Endodermal cell (in vitro differentiated cells): ENCODE measurements around the gene SEC22A. TPM values are rescaled to one million over a fixed set of nuclear protein-coding genes. Genes with fewer than 3 reads are reported as not detected.

Experiments
- DNase-seq: peaks from one replicate; pipeline ENCODE4 v3.0.0-alpha.2; 2017
- H3K27ac ChIP-seq: 2 replicates; pipeline ENCODE4 v1.5.1; 2013; ENCODE audit warnings: mild to moderate bottlenecking, low read depth, low read length, moderate library complexity
- H3K27me3 ChIP-seq: 2 replicates; pipeline ENCODE4 v1.6.1; 2013; ENCODE audit warnings: mild to moderate bottlenecking, low read length, moderate library complexity; ENCODE audit not compliant: insufficient read depth, control insufficient read depth, poor library complexity, severe bottlenecking
- H3K36me3 ChIP-seq: 2 replicates; pipeline ENCODE4 v1.7.0; 2013; ENCODE audit warnings: mild to moderate bottlenecking, low read length, moderate library complexity; ENCODE audit not compliant: control insufficient read depth, insufficient read depth
- H3K4me1 ChIP-seq: one replicate; pipeline ENCODE4 v1.7.0; 2013; ENCODE audit warnings: low read length; ENCODE audit not compliant: control insufficient read depth, insufficient read depth
- H3K4me3 ChIP-seq: 2 replicates; pipeline ENCODE4 v1.5.1; 2013; ENCODE audit warnings: mild to moderate bottlenecking, low read length, moderate library complexity
- H3K9ac ChIP-seq: 2 replicates; pipeline ENCODE4 v1.6.1; 2013; ENCODE audit warnings: mild to moderate bottlenecking, low read length, moderate library complexity; ENCODE audit not compliant: poor library complexity, severe bottlenecking; ENCODE audit errors: extremely low read depth
- H3K9me3 ChIP-seq: 2 replicates; pipeline ENCODE4 v1.6.1; 2013; ENCODE audit warnings: mild to moderate bottlenecking, low read length, moderate library complexity; ENCODE audit not compliant: control insufficient read depth
- H3K27ac Mint-ChIP-seq: 2 replicates; pipeline ENCODE4 v1.8.0; 2020; ENCODE audit warnings: mixed read lengths
- H3K27me3 Mint-ChIP-seq: 2 replicates; pipeline ENCODE4 v1.8.0; 2021; ENCODE audit warnings: mild to moderate bottlenecking, mixed read lengths; ENCODE audit not compliant: insufficient read depth
- H3K36me3 Mint-ChIP-seq: 2 replicates; pipeline ENCODE4 v1.8.0; 2020; ENCODE audit warnings: low read depth, mixed read lengths
- H3K4me1 Mint-ChIP-seq: 2 replicates; pipeline ENCODE4 v1.8.0; 2020; ENCODE audit warnings: mixed read lengths
- H3K4me3 Mint-ChIP-seq: 2 replicates; pipeline ENCODE4 v1.8.0; 2020; ENCODE audit warnings: mild to moderate bottlenecking, moderate library complexity, mixed read lengths
- H3K9me3 Mint-ChIP-seq: 2 replicates; pipeline ENCODE4 v1.8.0; 2020; ENCODE audit warnings: mild to moderate bottlenecking, mixed read lengths
- WGBS, 2 experiments: methylation state at CpG; one replicate each; pipeline versions ENCODE4 v1.1.5 to v1.1.7; 2013; ENCODE audit warnings: missing lambda C conversion rate in 2 of 2, mixed read lengths in 1 of 2; ENCODE audit not compliant: insufficient coverage in 1 of 2, insufficient read length in 1 of 2; 5-methylcytosine and 5-hydroxymethylcytosine counted together
- total RNA-seq, 2 donors: library from RNA; stranded (reverse); fragmentation: NEBNext Ultra II Directional in 1 of 2; extraction: Animal tissue kit (Norgen Biotek cat#: 25700) in 1 of 2; gene quantifications; 2 replicates in 1 of 2; 3 replicates in 1 of 2; pipeline ENCODE4 v1.2.1, GENCODE V29; 2021
- TF ChIP-seq, protein P1 (sequence below): fragments of 200-600 bp; sonication (generic); conservative IDR thresholded peaks from 2 replicates; pipeline ENCODE4 v1.5.0; 2021; ENCODE audit warnings: antibody characterized with exemption, mild to moderate bottlenecking

The SEC22A gene
- total RNA-seq, 2 donors from 2014 or later: 19.5 to 21.8 TPM

- TF ChIP-seq, protein P1, sequence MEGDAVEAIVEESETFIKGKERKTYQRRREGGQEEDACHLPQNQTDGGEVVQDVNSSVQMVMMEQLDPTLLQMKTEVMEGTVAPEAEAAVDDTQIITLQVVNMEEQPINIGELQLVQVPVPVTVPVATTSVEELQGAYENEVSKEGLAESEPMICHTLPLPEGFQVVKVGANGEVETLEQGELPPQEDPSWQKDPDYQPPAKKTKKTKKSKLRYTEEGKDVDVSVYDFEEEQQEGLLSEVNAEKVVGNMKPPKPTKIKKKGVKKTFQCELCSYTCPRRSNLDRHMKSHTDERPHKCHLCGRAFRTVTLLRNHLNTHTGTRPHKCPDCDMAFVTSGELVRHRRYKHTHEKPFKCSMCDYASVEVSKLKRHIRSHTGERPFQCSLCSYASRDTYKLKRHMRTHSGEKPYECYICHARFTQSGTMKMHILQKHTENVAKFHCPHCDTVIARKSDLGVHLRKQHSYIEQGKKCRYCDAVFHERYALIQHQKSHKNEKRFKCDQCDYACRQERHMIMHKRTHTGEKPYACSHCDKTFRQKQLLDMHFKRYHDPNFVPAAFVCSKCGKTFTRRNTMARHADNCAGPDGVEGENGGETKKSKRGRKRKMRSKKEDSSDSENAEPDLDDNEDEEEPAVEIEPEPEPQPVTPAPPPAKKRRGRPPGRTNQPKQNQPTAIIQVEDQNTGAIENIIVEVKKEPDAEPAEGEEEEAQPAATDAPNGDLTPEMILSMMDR: no peak
Measured at GRCh38 chr3:123290962-123291361, 89.2 kb downstream of the SEC22A start.

GRCh38 chr3:123291404-123291803, 89.7 kb downstream of the SEC22A start:
- Histone ChIP-seq H3K4me3 (no peak overlapping the region), H3K9ac (no peak overlapping the region), H3K36me3 (no peaks in the 10 kb centered on the region), H3K27ac (no peak overlapping the region), H3K9me3 (peaks cover 6% of the 10 kb centered on the region), H3K27me3 (no peaks in the 10 kb centered on the region), H3K4me1 (no peaks in the 10 kb centered on the region)
- TF ChIP-seq, protein P1: no peak
- H3K4me1 Mint-ChIP-seq: no peaks in the 10 kb centered on the region
- H3K4me3 Mint-ChIP-seq: no peak overlapping the region
- no peaks in the 10 kb centered on the region for H3K27me3 Mint-ChIP-seq
- peak; percentile 29 for DNase-seq
- no peaks in the 10 kb centered on the region for H3K9me3 Mint-ChIP-seq
- H3K36me3 Mint-ChIP-seq: peaks cover 48% of the 10 kb centered on the region
- WGBS, 2 experiments: 85 to 87% methylated on average over 5 to 7 of the region's 7 CpGs
- no peak overlapping the region for H3K27ac Mint-ChIP-seq

More at GRCh38 chr3:123290962-123291361, 89.2 kb downstream of the SEC22A start:
- no peak overlapping the region for H3K4me3 ChIP-seq
- peaks cover 6% of the 10 kb centered on the region for H3K9me3 ChIP-seq
- no peaks in the 10 kb centered on the region for H3K4me1 ChIP-seq
- H3K36me3 ChIP-seq: no peaks in the 10 kb centered on the region
- peak; percentile 35 for DNase-seq
- H3K4me3 Mint-ChIP-seq: no peak overlapping the region
- H3K4me1 Mint-ChIP-seq: no peaks in the 10 kb centered on the region
- WGBS, 2 experiments: 91 to 94% methylated on average over 15 to 23 of the region's 23 CpGs
- no peak overlapping the region for H3K9ac ChIP-seq
- peaks cover 48% of the 10 kb centered on the region for H3K36me3 Mint-ChIP-seq
- no peak overlapping the region for H3K27ac ChIP-seq
- H3K9me3 Mint-ChIP-seq: no peaks in the 10 kb centered on the region
- H3K27me3 ChIP-seq: no peaks in the 10 kb centered on the region
- no peaks in the 10 kb centered on the region for H3K27me3 Mint-ChIP-seq
- H3K27ac Mint-ChIP-seq: no peak overlapping the region

DNA sequence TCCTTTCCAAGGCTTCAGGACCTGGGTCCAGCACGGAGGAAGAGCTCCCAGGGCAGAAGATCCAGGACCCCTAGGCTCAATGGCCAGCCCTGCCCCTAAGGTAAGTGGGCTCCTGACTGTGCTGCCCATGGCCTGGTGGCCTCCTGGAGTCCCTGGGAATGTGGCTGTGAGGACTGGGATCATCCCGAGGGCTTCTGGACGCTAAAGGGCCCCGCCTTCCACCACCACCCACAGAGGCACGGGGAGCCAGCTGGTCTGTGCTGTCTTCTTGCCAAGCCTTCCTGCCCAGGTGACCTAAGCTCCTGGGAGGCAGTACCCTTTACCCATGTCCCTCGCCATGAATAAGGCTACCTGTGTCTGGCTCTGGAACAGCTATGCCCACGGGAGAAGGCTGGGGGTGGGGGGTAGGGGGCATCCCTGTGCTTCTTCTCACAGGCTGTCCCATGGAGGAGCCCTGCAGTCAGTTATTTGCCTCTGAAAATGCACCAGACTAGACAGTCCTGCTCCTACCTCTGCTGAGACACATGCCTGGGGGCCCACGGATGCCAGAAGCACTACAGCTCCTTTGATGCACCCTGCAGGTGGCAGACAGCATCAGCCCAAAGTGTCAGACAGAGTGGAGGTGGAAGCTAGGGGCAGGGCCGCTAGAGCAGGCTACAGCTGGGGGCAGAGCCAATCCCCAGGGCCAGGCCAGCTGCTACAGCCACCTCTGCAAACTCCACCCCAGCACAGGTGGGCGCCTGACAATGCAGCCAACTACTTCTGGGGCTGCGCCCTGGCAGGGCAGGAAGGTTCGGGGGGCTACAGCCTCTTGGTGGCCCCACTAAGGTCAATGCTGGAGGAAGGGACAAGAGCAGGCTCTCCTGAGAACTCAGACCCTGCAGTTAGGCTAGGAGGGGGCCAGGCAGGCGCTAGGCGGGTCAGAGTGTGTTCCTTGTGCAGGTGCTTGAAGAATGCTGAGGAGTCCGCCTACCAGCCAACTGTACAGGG, 90.9 kb downstream of the SEC22A start:
- Histone ChIP-seq H3K36me3 (no peaks in the 10 kb centered on the region), H3K4me1 (no peaks in the 10 kb centered on the region), H3K27ac (no peak overlapping the region), H3K4me3 (no peak overlapping the region), H3K9ac (no peak overlapping the region), H3K9me3 (peaks cover 6% of the 10 kb centered on the region), H3K27me3 (no peaks in the 10 kb centered on the region)
- Mint-ChIP-seq H3K4me1 (no peaks in the 10 kb centered on the region), H3K27ac (no peak overlapping the region), H3K4me3 (no peak overlapping the region), H3K9me3 (no peaks in the 10 kb centered on the region), H3K27me3 (no peaks in the 10 kb centered on the region), H3K36me3 (peaks cover 48% of the 10 kb centered on the region)
- TF ChIP-seq, protein P1: no peak
- 72 to 80% methylated on average over 6 to 15 of the region's 15 CpGs for WGBS, 2 experiments
- DNase-seq: peak; percentile 80
